GM21576 (cell line): ENCODE results near the gene RNASE8.
A peak's percentile ranks its signal among the peaks of the same experiment; 100 is the strongest.

ENCODE experiments used
- ATAC-seq: cut with Tn5 transposase; IDR thresholded peaks from one replicate; pipeline ENCODE4 v1.9.1; 2021; ENCODE audit warnings: mild to moderate bottlenecking, moderate library complexity; ENCODE audit not compliant: unreplicated experiment

RNASE8 gene

DNA sequence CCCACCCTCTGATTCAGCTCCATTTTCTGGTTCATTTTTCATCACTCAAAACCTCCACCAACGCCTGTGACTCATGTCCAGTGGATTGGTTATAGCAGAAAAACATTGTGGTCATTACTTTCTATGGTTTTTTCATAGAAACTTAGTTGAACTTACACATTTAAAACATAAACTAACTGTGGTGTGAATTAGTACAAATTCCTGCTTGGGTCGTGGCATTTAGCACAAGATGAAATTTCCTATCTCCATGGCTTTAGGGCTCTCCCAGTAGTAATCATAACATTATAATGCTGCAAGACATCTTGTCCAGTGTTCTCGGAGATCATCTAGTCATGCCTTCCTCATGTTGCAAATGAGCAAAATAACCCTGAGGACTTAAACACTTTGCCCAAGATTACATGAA, 8.3 kb upstream of the RNASE8 start:
- no peak for ATAC-seq

DNA sequence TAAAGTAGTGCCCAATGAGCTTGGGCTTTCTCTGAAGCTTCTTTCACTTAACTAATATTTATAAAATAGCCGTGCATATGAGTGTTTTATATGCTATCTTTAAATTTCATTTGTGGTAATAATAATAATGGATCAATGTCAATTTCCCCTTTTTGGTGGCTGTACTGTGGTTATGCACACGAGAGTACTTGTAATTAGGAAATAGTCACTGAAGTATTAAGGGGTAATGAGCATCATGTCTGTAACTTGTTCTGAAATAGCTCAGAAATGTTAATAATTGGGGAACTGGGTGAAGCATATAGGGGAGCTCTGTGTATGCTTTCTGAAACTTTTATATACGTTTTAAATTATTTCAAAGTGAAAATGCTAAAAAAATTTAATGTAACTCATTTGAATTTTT, 7.0 kb upstream of the RNASE8 start:
- no peak for ATAC-seq

DNA sequence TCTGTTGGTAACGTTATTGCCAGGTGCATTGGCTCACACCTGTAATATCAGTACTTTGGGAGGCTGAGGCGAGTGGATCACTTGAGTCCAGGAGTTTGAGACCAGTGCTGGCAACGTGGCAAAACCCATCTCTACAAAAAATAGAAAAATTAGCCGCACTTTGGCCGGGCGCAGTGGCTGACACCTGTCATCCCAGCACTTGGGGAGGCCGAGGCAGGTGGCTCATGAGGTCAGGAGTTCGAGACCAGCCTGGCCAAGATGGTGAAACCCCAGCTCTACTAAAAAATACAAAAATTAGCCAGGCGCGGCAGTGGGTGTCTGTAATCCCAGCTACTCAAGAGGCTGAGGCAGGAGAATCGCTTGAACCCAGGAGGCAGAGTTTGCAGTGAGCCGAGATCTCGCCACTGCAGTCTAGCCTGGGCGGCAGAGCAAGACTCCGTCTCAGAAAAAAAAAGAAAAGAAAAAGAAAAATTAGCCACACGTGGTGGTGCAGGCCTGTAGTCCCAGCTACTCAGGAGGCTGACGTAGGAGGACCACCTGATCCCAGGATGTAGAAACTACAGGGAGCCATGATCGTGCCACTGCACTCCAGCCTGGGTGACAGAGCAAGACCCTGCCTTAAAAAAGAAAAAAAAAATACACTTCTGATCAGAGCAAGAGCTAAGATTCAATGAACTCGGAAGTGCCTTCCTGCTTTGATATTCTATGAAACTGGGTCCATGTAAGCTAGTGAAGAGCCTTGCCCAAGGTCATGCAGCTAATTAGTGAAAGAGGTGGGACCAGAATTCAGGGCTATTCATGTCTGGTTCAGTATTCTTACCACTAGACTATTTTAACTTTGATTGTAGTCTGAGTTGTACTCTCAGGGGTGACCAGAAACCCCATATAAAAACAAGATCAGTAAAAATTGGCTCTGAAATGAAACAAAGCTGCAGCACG, 4.2 kb upstream of the RNASE8 start:
- no peak for ATAC-seq

DNA sequence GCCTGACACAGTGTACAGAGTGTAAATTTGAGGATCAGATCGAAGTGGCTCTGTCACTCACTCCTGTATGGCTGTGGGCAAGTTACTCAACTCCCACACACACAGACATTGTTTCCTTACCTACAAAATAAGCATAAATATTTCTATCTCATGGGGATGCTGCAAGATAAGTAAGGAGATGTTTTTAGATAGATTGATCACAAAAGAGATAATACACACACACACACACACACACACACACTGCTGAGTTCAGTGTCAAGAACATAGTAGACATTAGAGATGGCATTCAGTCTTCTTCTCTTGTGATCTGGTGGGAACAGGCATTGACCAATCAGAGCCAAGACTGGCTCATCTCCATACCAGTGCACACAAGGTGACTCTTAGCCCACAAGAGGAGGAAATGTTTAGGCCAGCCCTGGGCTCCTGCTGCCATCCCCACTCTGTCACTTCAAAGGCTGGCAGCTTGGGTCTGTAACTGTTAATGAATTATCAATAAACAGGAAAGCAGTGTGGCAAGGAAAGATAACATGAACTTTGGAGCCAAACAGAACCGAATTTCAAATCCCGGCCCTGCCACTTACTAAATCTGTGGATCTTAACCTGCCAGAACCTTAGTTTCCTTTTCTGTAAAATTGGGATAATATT, 3.4 kb upstream of the RNASE8 start:
- ATAC-seq, result no peak

DNA sequence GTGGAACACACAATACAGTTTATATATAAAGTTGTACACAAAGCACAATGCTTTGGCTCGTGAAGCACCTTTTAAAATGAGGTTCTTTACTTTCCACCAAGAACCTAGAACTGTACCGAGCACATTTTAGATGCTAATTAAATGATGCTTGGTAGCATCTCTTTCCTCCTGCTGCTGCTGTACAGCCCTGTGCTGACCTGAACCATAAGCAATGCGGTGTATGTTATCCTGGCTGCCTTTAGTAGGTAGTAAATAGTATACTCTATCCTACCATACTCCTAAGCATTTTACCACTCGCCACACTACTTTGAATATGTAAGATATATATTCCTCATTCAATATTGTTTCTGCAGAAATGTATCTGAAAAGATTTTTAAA, 2.9 kb upstream of the RNASE8 start:
- no peak for ATAC-seq

DNA sequence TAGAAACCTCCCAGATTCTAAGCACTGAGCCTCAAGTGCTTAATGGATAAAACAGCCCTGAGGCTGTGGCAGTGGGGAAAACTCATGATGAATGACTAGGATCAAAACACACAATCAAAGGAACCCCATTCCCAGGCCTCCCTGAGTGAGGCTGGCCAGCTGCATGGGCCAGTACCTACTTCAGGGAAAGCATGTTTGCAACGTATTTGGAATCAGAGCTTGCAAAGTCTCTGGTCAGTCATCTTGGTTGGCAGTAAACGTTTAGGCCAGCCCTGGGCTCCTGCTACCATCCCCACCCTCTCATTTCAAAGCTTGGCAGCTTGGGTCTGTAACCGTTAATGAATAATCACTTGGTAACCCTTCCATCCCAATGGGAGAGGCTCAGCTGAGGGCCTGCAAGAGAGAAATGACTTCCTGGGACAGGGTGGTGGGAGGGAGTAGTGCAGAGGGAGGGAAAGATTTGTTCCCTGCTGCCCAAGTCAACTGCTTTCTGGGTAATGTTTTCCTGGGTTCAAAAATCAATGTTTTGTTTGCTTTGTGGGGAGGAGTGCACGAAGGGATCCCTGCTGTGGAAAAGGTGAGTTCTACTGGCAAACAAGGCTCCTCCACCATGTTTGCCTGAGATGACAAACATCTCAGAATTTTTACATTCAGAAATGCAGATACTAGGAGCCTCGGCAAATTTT, 2.0 kb upstream of the RNASE8 start:
- ATAC-seq, result no peak

DNA sequence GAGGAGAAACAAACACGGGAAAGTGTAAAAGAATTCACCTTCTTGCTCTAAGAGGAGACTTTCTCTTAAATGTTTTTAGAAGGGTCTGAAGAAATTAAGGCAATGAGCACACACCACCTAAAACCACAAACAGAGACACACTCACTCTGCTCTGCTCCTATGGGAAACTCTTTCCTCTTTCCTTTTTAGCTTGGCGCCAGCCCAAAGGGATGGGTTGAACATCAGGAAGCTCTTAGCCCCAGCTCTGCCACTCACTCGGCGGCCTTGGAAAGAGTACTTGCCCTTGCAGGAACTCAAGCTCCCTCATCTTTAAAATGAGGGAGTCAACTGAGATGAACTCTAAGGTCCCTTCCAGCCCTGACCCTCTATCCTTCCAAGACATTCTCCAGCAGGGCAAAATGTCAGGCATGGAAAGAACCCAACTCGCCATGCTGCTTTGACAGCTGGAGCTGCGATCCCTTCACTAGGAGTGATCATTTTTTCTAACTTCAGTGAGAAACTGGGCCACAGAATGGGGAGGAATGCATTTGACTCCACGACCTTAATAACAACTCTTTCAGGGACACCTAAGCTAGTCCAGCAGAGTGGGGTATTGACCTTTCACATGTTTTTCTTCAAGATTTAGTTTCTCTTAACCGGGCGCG, 980 bp upstream of the RNASE8 start:
- ATAC-seq, result no peak

DNA sequence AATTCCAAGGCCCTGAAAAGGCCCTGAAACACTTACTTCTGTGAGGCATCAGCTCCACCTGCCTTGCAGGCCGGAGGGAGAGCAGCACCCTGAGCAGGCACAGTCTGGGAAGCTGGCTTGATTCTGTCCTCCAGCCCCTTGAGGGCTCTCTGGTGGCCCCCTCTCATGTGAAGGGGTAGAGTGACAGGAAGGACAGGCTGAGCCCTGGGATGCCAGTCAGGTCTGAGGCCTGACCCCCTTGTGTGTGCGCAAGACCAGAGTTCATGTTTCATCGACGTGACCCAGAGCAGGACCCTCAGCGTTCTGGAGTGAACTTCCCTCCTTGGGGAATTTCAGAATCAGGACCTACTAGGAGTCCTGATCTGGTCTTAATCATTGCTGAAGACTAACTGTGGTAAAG, 1.3 kb downstream of the RNASE8 start:
- no peak for ATAC-seq

DNA sequence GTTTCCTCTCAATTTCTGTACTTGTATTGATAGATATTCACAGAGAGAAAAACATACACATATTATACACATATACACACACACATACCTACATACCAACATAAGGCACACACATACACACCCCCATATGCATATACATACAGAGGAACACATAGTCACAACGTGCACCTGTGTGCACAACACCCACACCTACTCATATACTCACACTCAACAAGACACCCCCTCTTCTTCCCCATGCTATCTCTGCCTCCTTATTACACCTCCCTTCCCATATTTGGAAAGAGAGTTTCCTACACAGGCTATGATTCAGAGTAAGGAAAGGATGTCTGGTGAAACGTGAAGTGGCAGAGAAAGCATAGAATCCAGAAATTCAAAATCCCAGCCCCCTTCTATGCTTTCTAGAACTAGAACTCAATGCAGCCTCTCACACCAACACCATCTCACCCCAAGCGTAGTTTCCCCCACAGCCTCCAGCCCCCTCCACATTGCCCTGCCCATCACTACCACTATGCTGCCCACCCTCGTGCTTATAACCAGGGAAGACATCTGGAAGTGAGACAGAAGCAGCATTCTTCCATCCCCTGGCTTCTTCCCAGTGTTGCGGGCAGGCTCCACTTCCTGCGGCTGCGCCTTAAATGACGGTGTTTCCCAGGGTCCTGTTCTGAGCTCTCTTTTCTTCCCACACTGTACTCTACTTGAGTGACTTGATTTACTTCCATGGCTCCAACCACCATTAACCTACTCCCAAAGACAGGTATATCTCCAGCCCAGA, 2.4 kb downstream of the RNASE8 start:
- no peak for ATAC-seq

DNA sequence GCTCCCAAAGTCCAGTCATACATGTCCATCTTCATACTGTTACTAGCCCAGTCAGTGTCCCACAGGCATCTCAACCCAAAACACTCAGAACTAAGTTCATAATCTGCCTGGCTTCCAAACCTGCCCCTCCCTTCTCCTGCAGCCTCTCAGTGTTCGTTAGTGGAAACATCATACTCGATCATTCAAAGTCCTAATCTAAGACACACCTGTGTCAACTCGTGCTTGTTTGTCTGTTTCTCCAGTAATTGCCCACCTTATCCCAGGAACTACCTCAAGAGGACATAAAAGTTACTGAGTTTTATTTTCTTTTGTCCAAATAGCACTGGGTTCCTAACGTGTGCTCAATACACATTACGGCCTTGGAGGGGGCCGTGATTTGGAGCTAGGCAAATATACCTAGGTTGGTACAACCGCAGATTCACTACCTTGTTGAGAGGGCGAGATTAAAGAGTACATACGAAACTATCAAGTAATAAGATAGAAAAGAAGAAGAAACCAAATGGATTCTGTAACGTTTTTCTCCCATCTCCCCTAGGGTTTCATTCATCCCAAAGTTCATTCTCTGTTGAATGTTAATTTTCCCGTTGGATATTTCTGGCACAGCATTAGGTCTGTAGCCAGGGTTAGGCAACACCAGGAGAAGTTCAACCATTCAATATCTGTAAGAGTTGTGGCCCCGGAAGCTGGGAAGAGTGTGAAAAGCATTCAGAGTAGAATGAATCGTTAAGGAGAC, 3.2 kb downstream of the RNASE8 start:
- ATAC-seq, result no peak

DNA sequence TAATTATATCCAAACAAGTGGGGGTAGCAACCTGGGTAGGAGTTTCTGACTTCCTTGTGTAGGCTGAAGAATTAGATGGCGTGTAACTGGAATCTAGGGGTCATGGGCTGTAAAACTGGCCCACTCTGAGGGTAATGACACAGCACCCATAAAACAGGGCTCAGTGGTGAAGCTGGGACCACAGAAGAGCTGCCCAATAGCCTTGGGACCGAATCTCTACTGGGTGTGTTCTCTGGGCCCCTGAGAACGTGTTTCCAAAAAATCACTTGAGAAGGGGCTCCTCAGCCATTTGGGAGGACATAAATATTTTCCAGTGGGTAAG, 3.7 kb downstream of the RNASE8 start:
- ATAC-seq, result no peak

DNA sequence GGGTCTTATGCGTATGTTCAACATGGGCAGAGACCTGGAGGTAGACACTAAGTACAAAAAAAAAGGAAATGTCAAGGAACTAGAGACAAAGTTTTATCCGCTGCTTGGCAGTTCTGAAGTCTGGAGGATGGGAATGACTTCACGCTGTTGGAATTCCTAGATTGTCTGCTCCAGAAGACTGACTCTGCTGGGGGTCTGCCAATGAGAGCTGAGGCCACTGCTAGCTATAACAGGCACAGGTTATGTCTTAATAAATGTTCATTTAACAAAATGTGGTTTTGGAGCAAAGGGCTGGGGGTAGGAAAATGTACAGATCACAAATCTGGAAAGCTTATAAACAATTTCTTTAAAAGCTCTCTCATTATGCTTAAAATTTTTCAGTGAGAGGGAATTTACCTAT, 5.9 kb downstream of the RNASE8 start:
- ATAC-seq, result no peak

DNA sequence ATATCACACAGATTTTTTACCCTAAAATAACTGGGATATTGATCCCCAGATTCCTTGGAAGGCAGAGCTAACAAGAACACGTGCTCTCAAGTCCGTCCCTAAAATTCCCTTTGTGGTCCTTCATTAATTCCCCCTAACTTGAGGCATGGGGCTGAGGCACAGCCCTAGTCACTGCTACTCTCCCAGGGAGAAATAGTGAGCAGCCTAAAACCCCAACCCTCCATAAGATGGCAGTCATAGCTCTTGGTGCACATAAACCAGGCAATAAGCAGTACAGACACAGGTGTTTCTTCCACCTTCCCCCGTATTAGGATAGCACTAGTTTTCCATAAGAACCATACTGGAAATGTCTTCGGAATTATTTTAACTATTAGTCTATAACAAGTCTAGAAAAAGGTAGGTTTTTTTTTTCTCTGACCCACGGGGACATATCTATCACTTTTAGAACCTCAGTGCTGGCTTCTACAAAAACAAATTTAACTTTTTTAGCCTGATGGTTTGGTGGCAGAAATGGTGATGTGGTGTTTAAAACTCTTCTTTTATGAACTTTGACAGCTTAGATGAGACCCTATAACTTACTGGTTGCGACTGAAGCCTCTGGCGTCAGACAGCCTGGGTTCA, 9.4 kb downstream of the RNASE8 start:
- no peak for ATAC-seq

DNA sequence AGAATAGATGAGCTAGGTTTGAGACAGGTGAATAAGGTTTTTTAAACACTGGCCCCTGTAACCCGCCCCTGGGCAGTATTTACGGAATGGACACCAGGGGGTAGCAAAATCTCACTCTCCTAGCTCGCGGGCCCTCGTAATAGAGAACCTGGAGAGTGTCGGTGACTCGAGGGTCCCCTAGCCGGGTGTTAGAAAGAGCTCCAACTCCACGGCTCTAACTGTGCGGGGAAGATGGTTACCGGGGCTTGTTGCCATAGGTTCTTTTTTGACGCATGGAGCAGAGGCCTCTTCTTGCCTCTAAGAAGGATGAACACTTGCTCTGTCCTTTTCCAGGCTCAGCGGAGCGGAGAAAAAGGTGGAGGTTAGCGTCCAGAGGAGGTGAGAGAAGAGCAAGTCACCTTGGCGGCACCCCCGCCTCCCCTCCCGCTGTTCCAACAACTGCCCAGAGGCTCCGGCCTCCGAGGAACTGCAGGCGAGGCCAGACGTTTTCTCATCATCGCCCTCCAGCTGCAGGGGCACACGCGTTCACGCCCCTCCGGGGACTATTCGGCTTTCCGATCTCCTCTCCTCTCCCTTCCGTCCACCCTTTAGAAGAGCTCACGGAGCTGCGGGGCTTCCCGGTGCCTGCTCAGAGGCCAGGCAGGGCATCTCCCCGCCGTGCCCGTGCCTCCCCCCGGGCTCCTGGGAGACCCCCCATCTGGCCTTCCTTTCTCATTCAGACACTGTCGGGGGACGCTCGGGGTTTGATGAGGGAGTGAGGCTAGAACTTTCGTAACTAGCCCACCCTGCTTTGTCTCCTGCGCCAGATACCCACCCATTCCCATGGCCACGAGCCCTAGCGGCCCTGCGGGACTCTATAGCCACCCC, 11.1 kb downstream of the RNASE8 start:
- no peak for ATAC-seq

DNA sequence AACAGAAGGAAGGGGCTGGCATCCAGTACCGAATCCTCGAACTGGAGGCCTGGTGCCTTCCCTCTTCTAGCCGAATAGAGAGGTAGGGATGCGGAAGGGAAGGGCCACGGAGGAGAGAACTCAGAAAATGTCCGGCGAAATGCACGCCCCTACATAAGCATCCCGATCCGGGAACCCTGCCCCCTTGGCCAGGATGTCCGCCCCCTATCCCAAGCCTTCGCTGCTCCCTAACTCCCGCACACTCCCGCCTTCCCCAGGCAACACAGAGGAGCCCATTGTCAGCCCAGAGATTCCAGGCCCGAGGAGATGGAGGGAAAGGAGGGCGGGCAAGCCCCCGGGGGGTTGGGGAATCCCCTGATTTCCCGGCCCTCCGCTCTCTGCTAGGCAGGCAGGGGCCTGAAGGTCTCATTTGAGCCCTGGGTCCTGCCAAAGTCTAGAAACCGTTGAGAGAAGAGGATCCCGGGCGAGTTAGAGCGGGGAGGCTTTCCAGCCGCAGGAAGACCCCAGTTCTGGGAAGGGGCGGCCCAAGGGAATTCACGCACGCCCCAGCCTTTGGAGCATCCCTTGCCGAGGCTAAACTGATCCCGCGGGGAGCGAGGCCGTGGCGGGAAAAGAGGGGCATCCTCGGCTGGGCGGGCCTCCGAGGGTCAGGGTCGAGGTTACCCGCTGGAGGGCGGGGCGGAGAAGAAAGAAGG, 11.9 kb downstream of the RNASE8 start:
- no peak for ATAC-seq

DNA sequence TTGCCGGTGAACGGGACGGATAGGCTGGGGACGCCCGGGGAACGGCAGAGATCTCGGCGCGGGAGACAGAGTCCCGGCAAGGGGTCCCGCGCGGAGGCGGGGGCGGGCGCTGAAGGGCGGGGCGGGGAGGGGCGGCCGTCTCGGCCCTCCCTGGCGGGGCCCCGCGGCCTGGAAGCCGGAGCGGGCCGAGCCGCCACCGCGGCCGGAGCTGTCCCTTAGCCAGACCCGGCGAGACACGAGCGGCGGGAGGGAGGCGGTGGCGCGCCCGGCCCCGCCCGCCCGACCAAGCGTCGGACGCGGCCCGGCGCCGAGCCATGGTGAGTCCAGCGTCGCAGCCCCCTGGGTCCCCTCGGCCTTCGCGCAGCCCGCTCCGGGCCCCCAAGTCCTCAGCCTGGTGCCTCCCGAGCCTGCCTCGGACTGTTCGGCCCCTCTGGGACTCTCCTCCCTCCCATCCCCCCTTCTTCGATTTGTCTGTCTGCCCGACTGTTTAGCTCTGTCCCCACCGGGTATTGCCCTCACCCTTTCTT, 12.5 kb downstream of the RNASE8 start, which contains the start of gene ARHGEF40:
TSS of gene ARHGEF40 (plus strand) at position 222 of the 527 bp plus-strand sequence. CDS start at position 315, 93 bp downstream.
- ATAC-seq, result no peak

DNA sequence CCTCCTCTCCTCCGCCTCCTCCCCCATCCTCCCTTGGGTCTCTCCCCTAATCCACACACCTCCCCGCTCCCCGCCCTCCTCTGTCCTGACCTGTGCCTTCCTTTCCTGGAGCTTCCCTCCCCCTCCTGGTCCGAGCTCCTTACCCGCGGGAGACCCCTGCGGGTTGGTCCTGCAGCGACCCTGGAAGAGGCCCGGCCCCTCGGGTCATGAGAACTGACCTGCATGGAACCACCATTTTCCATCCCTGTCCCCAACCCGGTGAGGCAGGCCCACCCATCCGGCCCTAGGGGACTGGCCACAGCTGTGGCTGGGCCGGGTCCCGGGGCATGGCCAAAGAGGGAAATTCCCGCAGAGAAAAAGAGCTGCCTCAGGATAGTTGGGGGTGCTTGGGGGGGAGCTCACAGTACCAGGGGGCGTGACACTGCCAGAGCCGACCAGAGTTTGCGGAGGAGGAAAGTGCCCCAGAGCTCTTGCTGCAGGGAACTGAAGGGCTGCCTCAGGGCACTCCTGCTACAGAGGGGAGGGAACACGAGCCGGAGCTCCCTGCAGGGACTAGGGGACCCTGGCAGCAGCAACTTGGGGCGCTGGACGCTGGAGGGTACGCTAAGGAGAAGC, 13.1 kb downstream of the RNASE8 start:
- ATAC-seq, result peak; percentile 7
